HG03280 (cell line): ENCODE data around the gene RAB28.
"Not testable (repeated sequence)": the region's sequence is repeated elsewhere in the genome, so short reads cannot be mapped to it uniquely, and the experiment has no call there.

Experiments
- ATAC-seq: cut with Tn5 transposase; IDR thresholded peaks from one replicate; pipeline ENCODE4 v1.9.1; 2021; ENCODE audit warnings: mild to moderate bottlenecking, moderate library complexity; ENCODE audit not compliant: unreplicated experiment

Gene RAB28

GRCh38 chr4:13452927-13453579, 31.1 kb downstream of the RAB28 start:
- no peak for ATAC-seq

DNA sequence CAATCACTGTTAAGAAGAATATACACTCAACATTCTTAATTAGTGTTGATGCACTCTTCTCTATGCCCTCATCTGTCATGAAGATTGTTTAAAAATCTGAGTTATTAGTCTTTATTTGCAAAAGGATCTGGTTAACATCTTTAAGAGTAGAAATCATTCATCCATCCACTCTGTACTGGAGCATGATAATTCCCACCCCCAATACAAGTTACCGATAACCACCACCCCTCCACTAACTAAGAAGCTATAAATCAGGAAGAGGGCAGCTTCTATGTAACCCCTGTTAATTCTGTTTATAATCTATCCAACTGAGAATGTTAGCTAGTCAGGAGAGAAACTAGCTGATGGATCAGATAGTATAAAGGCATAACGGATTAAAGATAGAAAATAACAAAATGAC, 34.5 kb downstream of the RAB28 start:
- ATAC-seq, result no peak

DNA sequence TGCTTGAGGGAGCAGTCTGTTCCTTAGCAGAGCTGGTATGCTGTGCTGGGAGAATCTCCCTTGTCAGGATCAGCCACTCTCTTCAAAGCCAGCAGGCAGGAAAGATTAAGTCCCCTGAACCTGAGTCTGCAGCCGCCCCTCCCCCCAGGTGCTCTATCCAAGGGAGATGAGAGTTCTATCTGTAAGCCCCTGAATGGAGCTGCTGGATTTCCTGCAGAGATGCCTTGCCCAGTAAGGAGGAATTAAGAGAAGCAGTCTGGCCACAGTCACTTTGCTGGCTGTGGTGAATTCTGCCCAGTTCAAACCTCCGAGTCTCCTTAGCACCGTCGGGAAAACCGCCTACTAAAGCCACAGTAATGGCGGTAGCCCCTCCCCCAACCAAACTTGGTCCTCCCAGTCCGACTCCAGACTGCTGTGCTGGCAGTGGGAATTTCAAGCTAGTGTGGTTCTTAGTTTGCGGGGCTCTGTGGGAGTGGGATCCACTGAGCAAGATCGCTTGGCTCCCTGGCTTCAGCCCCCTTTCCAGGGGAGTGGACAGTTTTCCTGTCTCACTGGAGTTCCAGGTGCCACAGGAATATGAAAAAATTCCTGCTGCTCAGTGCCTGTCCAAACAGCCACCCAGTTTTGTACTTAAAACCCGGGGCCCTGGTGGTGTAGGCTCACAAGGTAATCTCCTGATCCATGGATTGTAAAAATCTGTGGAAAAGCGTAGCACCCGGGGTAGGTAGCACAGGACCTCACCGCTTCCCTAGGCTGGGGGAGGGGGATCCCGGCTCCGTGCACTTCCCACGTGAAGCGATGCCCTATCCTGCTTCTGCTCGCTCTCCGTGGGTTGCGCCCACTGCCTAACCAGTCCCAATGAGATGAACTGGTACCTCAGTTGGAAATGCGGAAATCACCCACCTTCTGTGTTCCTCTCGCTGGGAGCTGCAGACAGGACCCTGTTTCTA, 38.0 kb downstream of the RAB28 start:
- ATAC-seq, result no peak

DNA sequence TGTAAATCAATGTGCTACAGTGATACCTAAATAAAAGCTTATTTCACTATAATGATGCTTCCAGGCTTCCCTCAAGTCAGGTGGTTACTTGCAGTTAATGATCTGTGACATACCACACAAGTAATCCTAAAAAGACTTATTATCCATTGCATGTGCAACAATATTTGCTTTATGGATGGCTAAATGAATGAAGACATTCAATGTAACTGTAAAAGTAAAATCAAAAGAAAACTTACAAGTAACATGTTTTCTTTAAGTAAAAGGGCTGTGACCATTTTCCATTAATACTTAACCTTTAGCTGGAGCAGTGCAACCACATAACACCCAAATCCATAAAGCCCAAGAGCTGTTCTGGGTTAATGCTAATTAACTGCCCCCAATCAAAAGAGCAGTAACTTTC, 42.6 kb downstream of the RAB28 start:
- no peak for ATAC-seq

DNA sequence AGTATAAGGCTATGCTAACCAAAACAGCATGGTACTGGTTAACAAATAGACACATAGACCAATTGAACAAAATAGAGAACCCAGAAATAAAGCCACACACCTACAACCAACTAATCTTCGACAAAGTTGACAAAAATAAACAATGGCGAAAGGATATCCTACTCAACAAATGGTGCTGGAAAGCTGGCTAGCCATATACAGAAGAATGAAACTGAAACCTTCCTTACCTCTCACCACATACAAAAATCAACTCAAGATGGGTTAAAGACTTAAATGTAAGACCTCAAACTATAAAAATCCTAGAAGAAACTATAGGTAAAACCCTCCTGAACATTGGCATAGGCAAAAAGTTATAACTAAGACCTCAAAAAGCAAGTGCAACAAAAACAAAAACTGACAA, 47.2 kb downstream of the RAB28 start:
- ATAC-seq, result no peak

- ATAC-seq, result no peak
Measured at GRCh38 chr4:13432453-13432852, 51.7 kb downstream of the RAB28 start.

GRCh38 chr4:13430834-13431568, 53.1 kb downstream of the RAB28 start:
- ATAC-seq, result no peak

DNA sequence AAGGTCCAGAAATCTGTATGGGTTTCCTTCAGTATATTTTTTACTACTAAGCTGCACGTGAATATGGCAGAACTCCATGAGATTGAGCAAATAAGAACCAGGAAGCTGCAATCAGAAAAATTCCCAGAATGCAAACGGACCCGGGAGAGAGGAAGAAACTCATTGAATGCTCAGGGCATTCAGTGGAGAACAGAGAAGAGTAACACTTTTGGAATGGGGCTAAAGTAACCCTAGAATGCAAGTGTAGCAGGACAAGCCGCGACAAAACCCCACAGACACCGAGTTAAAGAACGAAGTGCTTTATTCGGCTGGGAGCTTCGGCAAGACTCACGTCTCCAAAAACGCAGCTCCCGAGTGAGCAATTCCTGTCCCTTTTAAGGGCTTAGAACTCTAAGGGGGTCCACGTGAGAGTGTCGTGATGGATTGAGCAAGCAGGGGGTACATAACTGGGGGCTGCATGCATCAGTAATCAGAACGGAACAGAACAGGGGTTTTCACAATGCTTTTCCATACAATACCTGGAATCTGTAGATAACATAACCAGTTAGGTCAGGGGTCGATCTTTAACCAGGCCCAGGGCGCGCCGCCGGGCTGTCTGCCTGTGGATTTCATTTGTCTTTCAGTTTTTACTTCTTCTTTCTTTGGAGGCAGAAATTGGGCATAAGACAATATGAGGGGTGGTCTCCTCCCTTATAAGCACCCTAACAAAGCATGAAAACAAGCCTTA, 56.4 kb downstream of the RAB28 start:
- no peak for ATAC-seq

- ATAC-seq, result no peak
Measured at GRCh38 chr4:13415068-13415785, 68.9 kb downstream of the RAB28 start.

DNA sequence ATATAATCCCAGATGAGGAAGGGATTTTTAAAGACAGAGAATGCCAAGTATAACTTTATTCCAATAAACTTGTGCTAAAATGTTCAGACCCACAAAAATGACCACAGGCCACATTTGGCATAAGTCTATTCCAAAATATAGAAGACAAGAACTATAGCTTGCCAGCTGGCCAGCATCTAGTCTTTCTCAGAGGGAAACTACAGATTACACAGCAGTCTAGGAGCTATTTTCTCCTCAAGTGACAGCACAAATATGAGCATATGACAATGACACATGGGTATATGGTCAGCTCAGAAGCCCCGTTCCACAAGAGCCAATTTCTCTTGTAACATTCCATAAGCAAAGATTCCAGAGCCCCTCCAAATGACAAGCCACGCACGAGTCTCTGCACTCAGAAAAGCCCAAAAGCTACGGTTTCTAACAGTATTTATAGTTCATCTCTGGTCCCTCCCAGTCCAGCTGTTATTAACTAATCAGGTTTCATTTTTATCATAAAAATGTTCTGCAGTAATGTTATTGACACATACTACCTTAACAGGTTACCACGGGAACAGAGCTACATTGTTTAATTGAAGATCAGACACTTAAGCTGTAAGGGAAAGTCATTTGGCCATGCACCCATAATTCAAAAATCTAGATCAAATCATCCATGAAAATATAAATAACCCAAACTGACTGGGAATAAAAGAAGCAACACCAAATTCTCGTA, 70.3 kb downstream of the RAB28 start:
- ATAC-seq, result no peak

- ATAC-seq, result no peak
Measured at GRCh38 chr4:13411942-13412341, 72.2 kb downstream of the RAB28 start.

DNA sequence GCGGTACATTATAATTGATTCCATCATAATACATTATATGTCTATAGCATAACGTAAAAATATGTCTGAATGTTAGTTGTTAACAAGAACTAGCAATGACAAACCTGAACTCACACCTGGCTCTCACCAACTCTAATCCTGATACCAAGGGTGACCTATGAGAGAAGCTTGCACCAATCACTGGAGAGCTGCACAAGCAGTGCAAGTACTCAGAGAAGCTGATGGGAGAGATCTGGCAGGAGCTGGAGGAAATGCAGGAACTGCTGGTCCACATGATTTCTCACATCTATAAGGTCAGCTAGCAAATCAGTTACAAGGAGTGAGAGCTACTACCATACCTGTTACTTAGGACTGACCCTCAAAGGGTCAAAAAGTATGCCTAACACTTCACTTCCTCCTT, 74.8 kb downstream of the RAB28 start:
- no peak for ATAC-seq

DNA sequence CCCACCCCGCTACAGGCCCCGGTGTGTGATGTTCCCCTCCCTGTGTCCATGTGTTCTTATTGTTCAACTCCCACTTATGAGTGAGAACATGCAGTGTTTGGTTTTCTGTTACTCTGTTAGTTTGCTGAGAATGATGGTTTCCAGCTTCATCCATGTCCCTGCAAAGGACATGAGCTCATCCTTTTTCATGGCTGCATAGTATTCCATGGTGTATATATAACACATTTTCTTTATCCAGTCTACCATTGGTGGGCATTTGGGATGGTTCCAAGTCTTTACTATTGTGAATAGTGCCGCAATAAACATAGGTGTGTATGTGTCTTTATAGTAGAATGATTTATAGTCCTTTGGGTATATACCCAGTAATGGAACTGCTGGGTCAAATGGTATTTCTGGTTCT, 78.0 kb downstream of the RAB28 start:
- ATAC-seq, result not testable (repeated sequence)

GRCh38 chr4:13403833-13404232, 80.3 kb downstream of the RAB28 start:
- no peak for ATAC-seq

GRCh38 chr4:13403326-13403725, 80.8 kb downstream of the RAB28 start:
- ATAC-seq, result no peak

- no peak for ATAC-seq
Measured at GRCh38 chr4:13399257-13399656, 84.9 kb downstream of the RAB28 start.

DNA sequence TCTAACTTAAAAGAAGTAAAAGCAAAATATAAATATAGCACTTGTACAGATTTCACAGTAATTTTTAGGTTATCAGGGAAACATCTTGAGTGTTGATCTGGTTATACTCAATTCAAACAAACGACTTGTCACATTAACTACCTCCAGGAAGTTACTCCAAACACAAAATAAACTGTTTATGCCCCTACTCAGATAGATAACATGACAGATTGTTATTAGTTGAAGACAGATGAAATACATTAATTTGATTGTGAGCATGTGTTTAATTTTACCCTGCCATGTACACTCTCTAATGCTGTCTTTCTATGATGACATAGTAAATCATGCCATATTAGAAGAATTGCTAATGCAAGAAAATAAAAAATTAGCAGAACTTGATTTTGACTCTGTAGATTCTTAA, 88.0 kb downstream of the RAB28 start:
- ATAC-seq, result no peak

GRCh38 chr4:13389901-13390300, 94.2 kb downstream of the RAB28 start:
- ATAC-seq, result not testable (repeated sequence)

DNA sequence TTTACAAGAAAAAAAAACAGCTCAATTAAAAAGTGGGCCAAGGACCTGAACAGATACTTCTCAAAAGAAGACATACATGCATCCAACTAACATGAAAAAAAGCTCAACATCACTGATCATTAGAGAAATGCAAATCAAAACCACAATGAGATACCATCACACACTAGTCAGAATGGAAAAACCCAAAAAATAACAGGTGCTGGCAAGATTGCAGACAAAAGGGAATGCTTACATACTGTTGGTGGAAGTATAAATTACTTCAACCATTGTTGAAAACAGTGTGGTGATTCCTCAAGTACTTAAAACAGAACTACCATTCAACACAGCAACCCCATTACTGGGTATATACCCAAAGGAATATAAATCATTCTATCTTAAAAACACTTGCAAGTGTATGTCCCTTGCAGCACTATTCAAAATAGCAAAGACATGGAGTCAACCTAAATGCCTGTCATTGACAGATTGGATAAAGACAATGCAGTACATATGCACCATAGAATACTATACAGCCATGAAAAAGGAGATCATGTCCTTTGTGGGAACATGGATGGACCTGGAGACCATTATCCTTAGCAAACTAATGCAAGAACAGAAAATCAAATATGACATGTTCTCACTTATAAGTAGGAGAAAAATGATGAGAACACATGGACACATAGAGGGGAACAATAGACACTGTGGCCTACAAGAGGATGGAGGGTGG, 97.6 kb downstream of the RAB28 start:
- ATAC-seq, result no peak
